GM18498 (cell line): ENCODE measurements around the gene RBM25.
"Not testable (repeated sequence)": the region's sequence is repeated elsewhere in the genome, so short reads cannot be mapped to it uniquely, and the experiment has no call there.

Experiments used
- ATAC-seq: cut with Tn5 transposase; IDR thresholded peaks from one replicate; pipeline ENCODE4 v1.9.1; 2021; ENCODE audit warnings: mild to moderate bottlenecking, moderate library complexity; ENCODE audit not compliant: unreplicated experiment

RBM25 gene

DNA sequence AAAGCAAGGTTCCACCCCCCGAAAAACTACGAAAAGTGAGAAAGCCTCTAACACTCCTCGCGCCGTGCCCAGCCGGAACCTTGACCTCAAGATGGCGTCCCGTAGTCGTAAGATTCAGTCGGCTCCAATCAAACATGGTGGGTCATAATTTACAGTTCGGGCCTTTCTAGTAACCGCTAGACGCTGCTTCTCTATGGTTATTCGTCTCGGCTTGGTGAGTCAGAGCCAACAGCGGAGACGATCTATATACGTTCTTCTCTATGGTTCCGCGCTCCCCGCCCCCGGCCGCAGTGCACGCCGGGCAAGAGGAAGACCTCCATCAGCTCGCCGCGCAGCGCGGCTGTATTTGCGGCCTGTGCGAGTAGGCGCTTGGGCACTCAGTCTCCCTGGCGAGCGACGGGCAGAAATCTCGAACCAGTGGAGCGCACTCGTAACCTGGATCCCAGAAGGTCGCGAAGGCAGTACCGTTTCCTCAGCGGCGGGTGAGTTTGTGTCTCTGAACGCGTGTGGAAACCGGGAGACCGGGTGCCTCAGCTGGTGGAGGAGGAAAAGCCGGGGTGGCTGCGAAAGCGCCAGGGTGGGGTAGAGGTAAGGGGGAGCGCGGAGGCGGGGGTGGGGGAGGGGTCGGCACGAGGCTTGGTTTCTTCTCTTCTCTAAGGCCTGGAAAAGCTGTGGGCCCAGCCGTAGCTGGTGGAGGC is at the start of gene RBM25:
TSS of gene RBM25 (plus strand) at position 311 of the 698 bp plus-strand sequence. CDS start 13,108 bp downstream, outside the sequence.
- ATAC-seq, result peak; percentile 95

- not testable (repeated sequence) for ATAC-seq
Observed at GRCh38 chr14:73011189-73011588, 47.1 kb upstream of the RBM25 start.

DNA sequence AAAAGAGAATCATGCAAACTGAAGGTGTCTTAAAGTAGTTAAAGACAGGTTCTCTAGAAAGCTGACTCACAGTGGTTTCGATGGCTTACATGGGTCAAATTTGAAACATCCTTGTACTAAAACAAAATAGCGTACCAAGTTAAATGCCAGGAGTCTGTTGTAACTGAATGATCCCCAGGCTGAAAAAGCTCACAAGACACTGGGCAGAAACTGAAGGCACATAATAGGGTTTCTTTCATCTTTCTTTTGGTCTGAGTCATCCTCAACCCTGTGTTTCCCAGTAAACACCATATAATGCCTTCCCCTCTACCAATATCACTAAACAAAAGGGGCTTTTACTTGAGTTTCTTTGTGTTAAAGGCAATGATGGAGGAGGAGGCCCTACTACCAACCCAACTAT is 44.2 kb upstream of the RBM25 start:
- peak; percentile 81 for ATAC-seq

DNA sequence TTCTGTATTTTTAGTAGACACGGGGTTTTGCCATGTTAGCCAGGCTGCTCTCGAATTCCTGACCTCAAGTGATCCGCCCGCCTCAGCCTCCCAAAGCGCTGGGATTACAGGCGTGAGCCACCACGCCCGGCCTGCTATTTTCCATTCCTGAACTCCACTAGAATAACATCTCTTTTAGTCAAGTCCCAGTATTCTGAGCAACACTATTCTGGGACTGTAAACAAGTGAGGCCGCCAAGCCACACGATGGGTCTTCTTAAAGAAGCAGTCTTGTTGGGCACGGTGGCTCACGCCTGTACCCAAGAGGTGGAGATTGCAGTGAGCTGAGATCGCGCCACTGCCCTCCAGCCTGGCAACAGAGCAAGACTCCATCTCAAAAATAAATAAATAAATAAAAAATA is 42.8 kb upstream of the RBM25 start:
- ATAC-seq, result not testable (repeated sequence)

DNA sequence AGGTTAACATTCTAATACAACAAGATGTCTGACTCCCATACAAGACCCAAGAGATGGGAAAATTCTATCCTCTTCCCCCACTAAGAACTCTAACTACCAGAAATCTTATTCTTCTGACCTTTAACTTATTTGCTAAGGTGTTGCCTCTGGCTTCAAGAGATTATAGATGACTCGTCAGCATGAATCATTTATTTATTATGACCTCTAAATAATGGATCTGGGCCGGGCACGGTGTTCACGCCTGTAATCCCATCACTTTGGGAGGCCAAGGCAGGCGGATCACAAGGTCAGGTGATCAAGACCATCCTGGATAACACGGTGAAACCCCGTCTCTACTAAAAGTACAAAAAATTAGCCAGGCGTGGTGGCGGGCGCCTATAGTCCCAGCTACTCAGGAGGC is 42.3 kb upstream of the RBM25 start:
- ATAC-seq, result not testable (repeated sequence)

DNA sequence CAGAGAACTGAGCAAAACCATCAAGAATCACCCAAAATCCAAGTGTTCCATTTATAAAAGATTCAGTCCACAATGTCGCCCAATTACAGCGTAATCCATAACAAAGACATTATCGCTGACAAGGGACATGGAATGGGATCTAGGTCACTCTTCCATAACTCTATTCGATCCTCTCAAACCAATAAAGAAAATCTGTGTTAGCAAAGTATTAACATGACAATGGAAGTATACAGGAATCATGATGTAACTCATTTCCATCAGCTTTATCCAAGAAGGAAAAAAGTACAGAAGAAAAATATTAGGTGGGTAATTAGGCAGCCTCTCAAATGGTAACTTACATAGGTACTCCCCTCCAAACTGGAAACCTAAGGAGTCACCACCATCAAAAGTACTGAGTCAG is 36.3 kb upstream of the RBM25 start:
- ATAC-seq, result no peak

DNA sequence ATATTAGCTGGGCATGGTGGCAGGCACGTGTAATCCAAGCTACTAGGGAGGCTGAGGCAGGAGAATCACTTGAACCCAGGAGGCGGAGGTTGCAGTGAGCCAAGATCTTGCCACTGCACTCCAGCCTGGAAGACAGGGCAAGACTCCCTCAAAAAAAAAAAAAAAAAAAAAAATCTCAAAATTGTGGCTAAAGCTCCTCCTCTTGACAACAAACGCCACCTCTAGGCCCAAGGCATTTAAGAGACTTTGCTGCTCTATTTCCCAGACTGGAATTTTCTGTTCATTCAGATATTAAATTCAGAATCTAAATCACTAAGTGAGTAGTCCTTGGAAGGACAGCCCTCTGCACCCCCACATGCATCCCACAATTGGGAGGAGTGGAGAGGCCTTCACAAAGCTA is 32.8 kb upstream of the RBM25 start:
- ATAC-seq, result no peak

DNA sequence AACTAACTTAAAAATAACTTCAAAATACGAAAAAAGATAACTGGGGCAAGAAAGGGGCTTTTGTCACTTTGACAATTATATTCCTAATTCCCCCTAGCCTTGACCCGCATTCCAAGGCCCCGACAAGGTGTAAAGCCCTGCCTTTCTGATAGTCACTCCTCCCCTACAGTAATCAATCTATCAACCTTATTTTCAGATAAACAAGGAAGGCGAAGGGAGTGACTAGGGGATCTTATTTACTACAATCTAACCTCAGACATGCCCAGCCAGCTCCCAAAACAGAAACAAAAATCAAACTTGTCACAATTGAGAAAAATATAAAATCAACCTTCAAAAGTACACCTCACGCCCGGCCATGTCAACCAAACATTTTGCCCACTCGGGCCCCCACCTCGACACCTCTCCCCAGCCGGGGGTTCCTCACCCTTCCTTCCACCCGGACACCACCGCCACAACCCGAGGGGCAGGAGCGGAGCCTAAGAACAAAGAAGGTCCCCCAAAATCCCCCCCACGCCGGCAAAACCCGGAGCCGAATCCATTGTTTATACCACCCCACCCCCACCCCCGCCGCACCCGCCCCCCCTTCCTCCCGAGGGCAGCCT is 32.0 kb upstream of the RBM25 start:
- ATAC-seq, result no peak

DNA sequence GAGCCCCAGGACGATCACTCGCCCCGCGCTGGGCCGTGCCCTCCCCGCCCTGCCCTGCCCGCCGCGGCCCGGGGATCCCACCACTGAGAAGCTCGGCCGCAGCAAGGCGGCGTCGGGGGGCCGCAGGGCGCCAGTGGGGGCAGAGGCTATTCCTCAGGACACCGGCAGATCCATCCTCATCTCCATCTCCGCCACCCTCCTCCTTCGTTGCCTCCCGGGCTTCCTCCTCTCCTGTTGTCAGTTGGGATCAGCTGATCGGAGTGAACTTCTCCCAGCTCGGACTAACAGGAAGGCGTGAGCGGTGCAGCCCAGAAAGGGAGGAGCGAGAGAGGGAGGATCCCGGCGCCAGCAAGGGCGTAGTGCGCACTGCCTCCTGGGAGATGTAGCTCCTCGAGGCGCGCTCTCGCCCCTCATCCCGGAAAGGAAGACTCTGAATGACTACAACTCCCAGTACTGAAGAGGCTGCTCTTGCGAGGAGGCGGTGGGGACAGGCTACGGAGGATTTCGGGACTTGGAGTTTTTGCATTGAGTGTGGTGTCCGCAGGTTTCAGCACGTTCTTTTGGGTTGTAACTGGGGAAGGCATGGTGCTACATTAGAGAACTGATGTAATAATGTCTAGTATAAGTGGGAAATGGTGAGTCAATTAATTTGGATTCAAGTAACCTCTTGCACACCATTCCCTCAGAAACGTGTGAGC is 31.3 kb upstream of the RBM25 start, which contains the start of gene ZFYVE1:
TSS of gene ZFYVE1 (minus strand) at position 262 of the 698 bp plus-strand sequence. CDS start 2,598 bp downstream, outside the sequence.
- peak; percentile 96 for ATAC-seq

DNA sequence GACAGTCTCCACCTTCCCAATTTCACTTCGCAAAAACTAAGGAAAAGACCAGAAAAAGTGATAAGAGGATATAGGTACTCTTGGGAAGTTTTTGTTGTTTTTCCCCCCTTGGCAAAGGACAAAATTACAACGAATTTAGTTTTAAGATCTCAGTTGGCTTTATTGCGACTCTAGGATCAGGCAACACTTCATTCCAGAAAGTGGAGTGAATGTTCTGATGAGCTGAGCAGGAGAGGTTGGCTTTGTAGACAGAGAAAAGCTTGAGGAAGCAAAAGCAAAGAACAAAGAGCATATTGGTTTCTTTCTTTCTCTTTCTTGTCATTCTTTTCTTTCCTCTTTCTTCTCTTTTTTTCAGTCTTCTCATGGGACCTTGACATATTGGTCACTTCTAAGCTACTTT is 30.8 kb upstream of the RBM25 start:
- ATAC-seq, result no peak

DNA sequence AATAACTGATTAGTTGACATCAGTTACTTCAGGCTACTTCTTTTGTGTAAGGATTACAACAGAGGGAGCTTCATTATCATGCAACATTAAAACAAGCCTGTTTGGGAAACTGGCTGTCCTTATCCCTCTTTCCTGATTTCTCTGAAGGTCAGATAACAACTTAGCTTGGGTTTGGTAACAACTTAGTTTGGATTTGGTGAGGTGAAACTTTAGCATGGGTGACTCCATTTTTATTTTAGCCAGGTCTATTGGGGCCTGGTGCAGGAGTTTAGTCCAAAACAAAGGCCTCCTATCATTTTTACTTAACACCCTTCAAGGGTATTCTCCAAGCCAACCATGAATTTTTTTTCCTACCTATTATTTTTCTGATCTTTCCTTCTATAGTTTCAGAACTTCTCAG is 30.4 kb upstream of the RBM25 start:
- ATAC-seq, result no peak

- ATAC-seq, result not testable (repeated sequence)
Observed at GRCh38 chr14:73036706-73037450, 21.5 kb upstream of the RBM25 start.

DNA sequence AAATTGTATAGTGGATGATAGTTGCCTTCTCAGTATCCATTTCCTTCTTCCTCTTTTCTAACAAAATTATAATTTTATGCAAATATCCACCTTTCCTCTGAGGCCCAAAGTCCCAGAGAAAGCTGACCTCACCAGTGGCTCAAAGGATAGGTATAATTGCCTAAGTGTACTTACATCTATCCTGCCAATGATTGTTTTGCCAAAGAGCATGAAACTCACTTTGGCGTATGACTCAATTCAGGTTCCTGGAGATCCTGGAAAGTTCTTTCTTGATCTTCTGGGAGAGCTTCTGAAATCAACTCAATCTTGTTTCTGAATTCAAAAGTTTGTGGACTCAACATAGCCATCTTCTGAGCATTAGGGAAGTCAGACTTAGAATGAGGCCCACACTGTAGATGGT is 10.5 kb upstream of the RBM25 start:
- ATAC-seq, result no peak

GRCh38 chr14:73049428-73049827 is 8.9 kb upstream of the RBM25 start:
- no peak for ATAC-seq

- no peak for ATAC-seq
Observed at GRCh38 chr14:73055251-73055650, 3.1 kb upstream of the RBM25 start.

GRCh38 chr14:73057944-73058223 is 450 bp upstream of the RBM25 start:
- no peak for ATAC-seq

DNA sequence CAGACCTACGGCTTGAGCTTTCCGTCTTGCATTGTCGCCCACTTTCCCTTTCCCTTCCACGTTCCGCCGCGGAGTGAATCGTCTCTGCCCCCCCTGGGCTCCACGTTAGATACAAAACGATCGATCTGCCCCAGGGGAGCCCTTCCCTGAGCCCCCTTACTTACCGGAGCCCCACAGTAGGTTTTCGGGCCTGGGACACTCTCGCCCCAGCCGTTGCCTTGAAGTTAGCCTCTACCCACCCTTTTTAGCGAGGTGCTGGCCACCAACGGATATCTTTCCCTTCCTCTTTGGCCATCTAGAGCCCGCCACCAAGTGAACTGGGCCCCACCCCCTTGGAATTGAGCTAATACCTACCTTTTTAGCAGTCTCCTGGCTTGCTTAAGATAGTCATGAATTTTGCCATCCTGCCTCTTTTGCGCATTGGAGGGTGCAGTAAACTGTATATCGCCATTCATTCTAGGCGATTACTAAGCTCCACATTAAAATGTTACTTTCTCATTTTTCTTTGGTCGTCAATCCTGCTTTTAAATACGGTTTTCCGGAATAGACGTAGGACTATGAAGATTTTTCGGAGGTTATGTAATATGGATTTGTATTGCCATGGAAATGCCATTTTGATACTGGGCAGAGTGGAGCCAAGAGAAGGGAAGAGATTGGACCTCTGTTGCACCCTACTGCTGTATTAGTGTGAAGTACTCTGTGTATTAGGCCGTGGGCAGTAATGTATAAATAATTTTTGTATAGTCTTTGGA is 764 bp downstream of the RBM25 start:
- peak; percentile 20 for ATAC-seq

DNA sequence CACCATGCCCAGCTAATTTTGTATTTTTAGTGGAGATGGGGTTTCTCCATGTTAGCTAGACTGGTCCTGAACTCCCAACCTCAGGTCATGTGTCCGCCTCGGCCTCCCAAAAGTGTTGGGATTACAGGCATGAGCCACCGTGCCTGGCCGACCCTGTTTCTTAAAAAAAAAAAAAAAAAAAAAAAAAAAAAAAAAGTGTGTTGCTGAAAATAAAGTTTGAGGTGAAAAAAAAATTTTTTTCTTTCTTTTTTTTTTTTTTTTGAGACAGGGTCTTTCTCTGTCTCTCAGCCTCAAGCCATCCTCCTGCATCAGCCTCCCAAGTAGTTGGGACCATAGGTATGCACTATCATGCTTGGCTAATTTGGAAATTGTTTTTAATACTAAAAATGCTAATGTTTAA is 11.3 kb downstream of the RBM25 start:
- no peak for ATAC-seq

DNA sequence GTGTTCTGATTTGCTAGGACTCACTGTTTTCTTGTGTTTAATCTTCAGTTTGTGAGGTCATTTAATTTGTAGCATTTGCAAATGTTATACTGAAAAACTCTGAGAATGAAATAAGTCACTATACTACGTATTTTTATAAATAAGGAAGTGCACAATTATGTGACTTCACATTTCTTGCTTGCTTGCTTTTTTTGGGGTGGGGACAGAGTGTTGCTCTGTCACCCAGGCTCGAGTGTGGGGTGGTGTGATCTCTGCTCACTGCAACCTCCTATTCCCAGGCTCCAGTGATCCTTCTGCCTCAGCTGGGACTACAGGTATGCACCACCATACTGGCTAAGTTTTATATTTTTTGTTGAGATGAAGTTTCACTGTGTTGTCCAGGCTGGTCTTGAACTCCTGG is 32.7 kb downstream of the RBM25 start:
- ATAC-seq, result no peak

DNA sequence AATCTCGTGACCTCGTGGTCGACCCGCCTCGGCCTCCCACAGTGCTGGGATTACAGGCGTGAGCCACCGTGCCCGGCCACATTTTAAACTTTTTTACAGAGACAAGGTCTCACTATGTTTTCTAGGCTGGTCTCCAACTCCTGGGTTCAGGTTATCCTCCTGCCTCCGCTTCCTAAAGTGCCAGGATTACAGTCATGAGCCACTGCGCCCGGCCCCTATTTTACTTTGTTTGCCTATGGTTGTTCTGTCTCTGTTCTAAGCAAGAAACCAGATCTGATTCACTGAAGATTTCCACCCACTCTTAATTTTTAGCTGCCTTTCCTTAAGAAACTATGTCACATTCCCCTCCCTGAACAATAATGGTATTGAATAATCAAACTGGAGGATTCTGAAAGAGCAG is 39.1 kb downstream of the RBM25 start:
- ATAC-seq, result no peak

- ATAC-seq, result no peak
Observed at GRCh38 chr14:73100334-73100733, 42.0 kb downstream of the RBM25 start.
